Nasal cavity respiratory epithelium epithelial cell of viscerocranial mucosa (primary cell): Measurements from ENCODE around the gene PAIP2. TPM values are rescaled to one million over a fixed set of nuclear protein-coding genes. Genes with fewer than 3 reads are reported as not detected.

Source experiments
- total RNA-seq: library from RNA; depleted of rRNA; stranded (reverse); fragments of >200 nt; gene quantifications from 2 replicates; pipeline ENCODE4 v1.2.3, GENCODE V29; 2014

PAIP2 gene, protein sequence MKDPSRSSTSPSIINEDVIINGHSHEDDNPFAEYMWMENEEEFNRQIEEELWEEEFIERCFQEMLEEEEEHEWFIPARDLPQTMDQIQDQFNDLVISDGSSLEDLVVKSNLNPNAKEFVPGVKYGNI
- total RNA-seq, result 52.5 and 92.6 TPM in 2 replicates

DNA sequence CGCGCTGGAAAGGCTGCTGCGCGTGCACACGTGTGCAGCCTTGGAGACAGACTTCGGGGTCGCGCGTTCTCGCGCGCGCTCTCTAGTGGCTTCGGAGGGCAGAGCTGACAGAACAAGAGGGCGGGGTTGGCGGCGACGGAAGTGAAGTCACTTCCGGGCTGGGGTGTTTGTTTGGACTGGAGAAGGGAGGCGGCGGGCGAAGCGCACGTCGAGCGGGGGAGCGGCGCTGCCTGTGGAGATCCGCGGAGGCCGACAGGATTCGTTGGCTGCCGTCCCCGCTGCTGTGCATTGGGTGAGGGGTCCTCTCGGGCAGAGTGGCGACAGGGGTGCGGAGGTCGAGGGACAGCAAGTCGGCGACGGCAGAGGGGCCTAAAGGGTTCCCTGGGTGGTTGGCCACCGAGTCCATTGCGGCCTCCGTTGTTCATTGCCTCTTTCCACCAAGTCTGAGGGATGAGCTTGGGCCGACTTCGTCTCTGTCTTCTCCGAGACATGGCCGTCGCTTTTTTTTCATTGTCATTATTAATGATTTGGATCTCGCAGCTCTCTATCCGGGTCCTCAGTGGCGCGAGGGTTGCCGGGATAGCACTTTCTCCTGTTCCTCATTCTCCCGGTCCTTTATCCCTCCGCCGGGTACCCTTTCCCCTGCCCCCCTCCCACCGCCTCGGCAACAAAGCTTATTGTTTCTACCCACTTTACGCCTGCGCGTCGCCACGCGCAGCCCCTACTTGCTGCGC, at the start of gene PAIP2:
Gene PAIP2, plus strand, starts transcription at position 166 of the 734 bp plus-strand sequence. CDS start 21,931 bp downstream, outside the sequence.

DNA sequence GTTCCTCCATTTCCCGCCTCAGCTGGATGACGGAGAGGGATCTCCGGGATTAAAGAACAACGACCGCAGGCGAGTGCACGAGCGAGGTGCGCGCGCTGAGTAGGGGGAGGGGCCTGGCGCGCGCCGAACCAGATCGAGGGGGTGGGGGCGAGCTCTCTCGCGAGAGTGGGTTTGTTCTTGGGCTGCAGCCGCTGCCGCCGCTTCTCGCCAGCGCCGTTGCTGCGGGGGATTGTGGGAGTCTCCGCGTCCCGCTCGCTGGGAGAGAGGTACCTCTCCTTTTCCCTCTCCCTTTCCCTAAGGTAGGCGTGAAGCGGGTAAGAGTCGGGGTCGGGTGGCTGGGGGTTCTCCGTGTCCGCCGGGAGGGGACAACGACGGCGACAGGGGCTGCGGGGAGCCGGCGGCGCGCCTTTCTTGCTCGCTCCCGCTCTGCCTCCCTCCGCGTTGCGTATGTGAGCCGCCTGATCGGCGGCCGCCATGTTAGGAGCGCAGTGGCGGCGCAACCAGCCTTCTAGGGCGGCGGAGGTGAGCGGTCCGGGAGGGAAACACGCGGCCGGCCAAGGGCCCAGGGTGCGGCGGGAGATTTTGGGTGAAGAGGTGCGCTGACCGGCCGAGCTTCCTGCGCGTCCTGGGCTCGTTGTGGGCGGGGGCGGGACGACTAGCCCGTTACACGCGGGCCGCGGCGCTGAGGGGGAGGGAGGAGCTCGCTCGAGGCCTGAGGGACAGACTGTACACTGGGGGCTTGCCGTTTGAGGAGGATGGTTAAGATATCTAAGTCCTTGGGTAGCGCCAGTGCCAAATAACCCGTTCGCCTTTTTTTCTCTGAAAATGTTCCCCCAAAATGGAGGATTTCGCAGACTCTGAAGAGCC, 47.9 kb upstream of the PAIP2 start, which contains the start of gene MATR3:
Gene MATR3, plus strand, starts transcription at position 234 of the 867 bp plus-strand sequence. CDS start 13,676 bp downstream, outside the sequence.

DNA sequence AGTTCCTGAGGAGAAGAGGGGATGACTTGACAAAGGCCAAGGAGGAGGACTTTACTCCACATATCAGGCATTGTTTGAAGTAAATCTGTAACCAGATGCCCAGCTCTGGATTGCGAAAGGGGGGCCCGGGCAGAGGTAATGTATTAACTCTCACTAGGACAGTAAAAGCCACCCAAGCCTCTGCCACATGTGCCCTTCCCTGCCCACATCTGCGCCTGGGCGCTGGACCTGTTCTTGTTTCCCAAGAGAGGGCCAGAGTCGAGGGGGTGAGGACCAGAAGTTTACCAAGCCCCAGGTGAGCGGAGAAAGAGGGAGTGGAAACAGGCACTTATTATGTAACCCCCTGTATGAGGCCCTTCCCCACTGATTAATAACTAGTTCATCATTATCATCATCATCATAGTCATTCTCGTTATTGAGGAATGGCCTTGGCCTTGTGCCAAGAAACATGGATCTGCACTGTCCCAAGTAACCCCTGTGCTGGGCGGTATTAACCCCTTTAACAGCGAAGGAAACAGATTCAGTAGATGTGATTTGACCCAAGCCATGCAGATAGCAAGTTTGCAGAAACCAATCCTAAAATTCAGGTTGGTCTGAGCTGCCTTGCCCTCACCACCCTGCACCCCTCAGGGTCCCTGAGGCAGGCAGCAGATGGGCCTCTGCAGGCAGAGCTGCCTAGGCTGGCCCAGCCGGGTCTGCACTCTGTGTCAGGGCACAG, 41.8 kb downstream of the PAIP2 start, which contains the start of gene SLC23A1:
Gene SLC23A1, minus strand, starts transcription at position 23 of the 718 bp plus-strand sequence. CDS start 44 bp downstream, outside the sequence.

DNA sequence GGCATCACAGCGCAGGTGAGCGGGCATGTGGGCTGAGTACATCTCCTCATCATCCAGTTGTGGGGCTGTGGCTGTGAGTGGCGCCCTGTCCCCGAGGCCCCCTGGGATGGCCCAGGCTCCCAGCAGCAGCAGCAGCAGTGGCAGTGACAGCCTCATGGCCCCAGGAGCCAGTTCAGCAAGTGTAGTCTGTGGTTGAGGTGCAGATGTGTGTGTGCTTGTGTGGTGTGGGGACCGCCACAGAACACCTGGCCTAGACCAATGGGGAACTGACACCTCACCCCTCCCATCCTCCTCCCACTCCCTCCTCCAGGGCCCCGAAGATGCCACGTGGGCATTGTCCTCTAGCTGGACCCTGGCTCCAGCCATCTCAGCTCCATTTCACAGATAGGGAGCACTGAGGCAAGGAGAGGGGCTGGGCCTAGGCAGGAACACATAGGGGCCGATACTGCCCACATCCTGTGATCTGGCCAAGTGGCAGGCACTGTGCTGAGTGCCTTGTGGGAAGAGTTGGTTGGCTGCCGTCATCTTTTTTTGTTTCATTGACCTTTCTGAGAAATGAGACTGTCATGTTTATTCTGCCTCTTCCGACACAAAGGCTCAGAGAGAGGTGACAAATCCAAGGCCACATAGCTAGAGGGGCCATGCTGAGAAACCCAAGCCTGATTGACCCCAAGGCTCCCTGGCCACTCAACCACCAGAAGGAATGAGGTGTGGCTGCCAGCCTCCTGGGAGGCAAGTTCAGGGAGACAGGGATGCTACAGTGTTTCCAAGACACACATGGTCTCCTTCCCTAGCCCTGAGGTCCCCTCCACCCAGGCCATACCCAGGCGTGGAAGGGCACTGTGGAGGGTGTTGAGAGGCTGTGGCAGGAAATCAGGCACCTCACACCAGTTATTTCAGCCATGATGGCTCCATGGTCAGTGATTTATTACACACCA, 48.3 kb downstream of the PAIP2 start, which contains the start of gene MZB1:
Gene MZB1, minus strand, starts transcription at position 213 of the 938 bp plus-strand sequence. Its CDS starts 57 bp downstream, at position 156.

DNA sequence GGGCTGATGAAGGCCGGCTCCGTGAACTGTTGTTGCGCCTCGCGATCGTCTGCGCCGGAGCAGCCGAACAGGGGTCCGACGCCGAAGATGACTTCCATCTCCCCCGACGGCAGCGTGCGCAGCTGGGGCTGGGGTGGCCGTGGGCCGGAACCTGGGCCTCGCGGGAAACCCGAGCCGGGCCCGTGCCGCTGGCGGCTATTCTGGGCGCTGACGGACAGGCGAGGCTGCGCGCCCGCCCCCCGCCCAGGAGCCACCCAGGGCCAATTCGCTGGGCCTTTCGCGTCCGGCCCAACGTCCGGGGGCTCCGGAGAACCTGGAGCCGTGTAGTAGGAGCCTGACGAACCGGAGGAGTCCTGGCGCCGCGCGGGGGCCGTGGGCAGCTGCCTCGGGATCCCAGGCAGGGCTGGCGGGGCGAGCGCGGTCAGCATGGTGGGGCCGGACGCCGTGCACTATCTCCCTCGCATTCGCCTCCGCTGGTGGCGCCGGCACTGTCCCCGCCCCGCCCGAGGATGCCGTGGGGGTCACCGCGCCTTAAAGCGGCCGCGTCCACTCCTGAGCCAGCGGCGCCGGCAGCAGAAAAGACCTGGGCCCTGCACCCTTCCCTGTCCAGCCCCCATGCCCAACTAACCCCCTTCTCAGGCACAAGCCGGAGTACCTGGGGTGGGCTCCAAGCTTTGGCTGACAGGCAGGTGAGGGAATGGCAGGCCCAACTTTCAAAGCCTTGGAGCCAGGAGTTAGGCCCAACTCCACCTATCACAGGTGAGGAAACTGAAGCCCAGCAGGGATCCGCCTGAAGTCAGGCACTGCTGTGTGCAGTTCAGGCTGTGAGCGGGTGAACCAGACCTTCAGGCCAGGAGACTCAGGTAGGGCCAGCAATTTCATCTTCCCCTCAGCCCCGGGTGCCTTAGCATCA, 53.3 kb downstream of the PAIP2 start, which contains the start of gene PROB1:
Gene PROB1, minus strand, starts transcription at position 451 of the 913 bp plus-strand sequence. Its CDS starts 23 bp downstream, at position 428.

DNA sequence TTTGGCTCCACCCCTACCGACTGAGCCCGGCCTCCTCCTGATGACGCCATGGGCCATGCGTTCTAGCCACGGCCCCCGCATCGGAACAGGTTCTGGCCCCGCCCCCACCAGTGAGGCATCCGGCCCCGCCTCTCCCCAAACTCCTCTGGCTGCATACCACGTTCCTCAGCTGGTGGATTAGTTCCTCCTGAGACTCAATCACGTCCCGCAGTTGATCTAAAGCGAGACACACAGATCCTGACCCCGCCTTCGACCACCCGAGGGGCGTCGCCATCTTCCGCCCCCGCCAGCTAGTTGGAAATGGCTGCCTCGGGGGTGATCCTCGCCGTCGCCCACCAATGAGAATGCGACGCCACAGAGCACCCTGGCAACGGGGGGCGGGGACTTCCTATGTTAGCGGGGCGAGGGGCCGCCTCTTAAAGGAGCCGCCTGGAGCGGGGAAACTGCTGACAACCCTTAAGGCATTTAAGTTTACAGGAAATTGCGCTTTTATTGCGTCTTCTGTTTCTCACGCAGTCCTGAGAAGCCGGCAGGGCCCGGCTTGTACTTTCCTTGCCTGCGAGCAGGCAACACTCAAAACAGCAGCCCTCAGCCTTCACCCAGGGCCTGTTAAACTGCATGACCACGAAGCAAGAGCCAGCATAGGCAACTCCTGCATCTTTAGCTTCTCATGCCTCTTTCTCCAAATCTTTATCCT, 62.3 kb downstream of the PAIP2 start, which contains the start of gene SPATA24:
Gene SPATA24, minus strand, starts transcription at position 303 of the 697 bp plus-strand sequence. Its CDS starts 29 bp downstream, at position 274.

Other genes with a start within 250 kb of the PAIP2 start
- 66.1 and 94.7 TPM in 2 replicates for gene SIL1, start 143.5 kb upstream of the PAIP2 start, total RNA-seq
- gene MATR3, start 48.1 kb upstream of the PAIP2 start, total RNA-seq, result 186 and 265 TPM in 2 replicates
- gene SLC23A1, start 41.4 kb downstream of the PAIP2 start, total RNA-seq, result under 0.01 TPM in 1 of 2 replicates, not detected in the other
- 0.07 and 0.34 TPM in 2 replicates for gene MZB1, start 48.1 kb downstream of the PAIP2 start, total RNA-seq
- 0.78 and 1.4 TPM in 2 replicates for gene PROB1, start 53.2 kb downstream of the PAIP2 start, total RNA-seq
- 4.1 and 4.4 TPM in 2 replicates for gene SPATA24, start 62.2 kb downstream of the PAIP2 start, total RNA-seq
- gene DNAJC18, start 97.7 kb downstream of the PAIP2 start, total RNA-seq, result 1.4 and 3.8 TPM in 2 replicates
- gene ECSCR, start 120.9 kb downstream of the PAIP2 start, total RNA-seq, result not detected in 2 replicates
- not detected in 2 replicates for gene SMIM33, start 129.2 kb downstream of the PAIP2 start, total RNA-seq
- gene STING1, start 140.9 kb downstream of the PAIP2 start, total RNA-seq, result 3.4 and 11.2 TPM in 2 replicates
- gene UBE2D2, start 219.5 kb downstream of the PAIP2 start, total RNA-seq, result 46.6 and 50.2 TPM in 2 replicates